Stimulated activated CD8-positive, alpha-beta memory T cell treated with anti-CD3 and anti-CD28 coated beads, Interleukin-12 subunit alpha, Interleukin-12 subunit beta, amount 100 ng/mL, for 1 hour (primary cell): Measurements from ENCODE around the gene KREMEN1.
"Not testable (repeated sequence)": the region's sequence is repeated elsewhere in the genome, so short reads cannot be mapped to it uniquely, and the experiment has no call there.

Source experiments
- DNase-seq: peaks from one replicate; pipeline ENCODE4 v3.0.0-alpha.2; 2020; ENCODE audit warnings: low read depth

The KREMEN1 gene

DNA sequence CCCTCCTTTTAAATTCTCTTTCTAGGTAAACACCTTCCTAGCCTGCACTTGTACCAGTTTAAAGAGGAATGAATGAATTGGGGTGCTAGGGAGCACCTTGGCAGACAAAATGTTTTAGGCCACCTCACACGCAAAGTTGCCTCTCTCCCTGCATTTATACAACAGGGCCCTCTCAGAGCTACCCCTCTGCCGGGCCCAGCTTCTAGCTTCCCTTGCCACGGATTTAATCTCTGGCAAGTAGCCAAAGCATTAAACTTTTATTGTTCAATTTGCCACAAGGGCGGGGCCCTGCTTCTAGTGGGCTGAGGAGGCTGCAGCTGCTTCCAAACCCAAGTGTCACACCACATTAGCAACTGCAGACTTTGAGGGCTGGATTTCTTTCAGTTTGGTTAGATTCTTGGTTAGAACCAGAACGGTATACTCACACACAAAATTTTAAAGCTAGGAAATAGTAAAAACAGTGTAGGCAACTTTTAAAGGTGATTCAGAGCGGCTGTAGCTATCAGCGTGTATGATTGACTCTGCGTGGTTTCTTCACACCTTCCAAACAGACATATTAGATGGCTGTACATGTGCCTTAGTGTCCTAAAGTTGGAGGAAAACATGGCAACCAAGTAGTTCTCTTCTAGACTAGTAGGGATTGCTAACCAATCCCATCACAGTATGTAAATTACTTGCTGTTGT lies 6.5 kb downstream of the KREMEN1 start:
- no peak for DNase-seq

GRCh38 chr22:29080106-29080975 lies 7.5 kb downstream of the KREMEN1 start:
- no peak for DNase-seq

DNA sequence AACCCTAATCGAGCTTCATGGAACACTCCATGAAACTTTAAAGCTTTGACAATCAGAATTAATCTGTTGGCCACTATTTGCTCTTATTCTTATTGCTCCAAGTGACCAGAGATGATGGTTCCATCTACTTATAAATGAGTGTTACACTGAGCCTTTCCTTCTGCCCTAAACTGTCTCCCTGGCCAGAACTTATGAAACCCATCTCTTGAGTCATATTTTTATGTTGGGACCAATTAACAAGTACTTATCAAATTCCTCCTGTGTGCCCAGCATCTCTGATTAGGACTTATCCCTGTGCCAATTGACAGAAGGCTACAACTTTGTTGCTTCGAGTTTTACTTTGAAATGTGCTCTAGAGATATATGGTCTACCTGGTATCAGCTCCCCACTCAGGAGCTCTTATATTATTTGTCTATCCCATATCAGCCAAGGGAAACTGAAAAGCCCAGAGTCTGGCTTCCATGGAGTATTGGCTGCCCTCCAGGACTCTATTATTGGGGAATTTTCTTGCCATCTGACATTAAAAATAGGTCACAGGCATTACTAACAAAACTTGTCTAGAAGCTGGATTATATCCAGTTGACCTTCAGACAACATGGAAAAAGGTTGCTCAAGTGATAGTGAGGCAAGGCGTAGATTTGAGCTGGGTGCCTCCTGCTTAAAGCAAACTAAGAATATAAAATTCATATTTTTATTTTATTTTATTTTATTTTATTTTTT lies 8.8 kb downstream of the KREMEN1 start:
- DNase-seq, result no peak

GRCh38 chr22:29082826-29083545 lies 10.2 kb downstream of the KREMEN1 start:
- DNase-seq, result no peak

GRCh38 chr22:29083576-29083932 lies 10.7 kb downstream of the KREMEN1 start:
- DNase-seq, result not testable (repeated sequence)

GRCh38 chr22:29083933-29084591 lies 11.2 kb downstream of the KREMEN1 start:
- no peak for DNase-seq

- no peak for DNase-seq
These were observed 14.2 kb downstream of the KREMEN1 start for GRCh38 chr22:29087012-29087411.

GRCh38 chr22:29088809-29089208 lies 16.0 kb downstream of the KREMEN1 start:
- DNase-seq, result no peak

GRCh38 chr22:29089507-29089906 lies 16.7 kb downstream of the KREMEN1 start:
- no peak for DNase-seq

- DNase-seq, result no peak
These were observed 17.2 kb downstream of the KREMEN1 start for GRCh38 chr22:29090039-29090438.

GRCh38 chr22:29092243-29092642 lies 19.4 kb downstream of the KREMEN1 start:
- DNase-seq, result no peak

DNA sequence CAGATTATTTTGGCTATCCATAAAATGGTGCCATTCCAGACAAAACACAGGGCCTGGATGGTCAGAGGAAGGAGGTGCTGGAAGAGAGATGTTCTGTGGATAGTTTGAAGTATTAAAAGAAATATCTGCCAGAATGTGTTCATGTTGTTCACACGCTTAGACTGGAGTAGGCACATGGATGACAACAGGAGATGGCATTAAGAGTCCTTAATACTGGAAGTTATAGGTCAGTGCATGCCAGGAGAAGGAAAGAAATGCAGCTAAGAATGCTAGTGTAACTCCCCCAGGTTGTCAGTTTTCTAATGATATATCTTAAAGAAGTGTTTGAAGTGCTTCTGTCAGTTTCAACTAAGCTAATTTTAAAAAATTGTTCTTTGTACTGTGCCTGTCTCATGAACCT lies 20.2 kb downstream of the KREMEN1 start:
- DNase-seq, result no peak

DNA sequence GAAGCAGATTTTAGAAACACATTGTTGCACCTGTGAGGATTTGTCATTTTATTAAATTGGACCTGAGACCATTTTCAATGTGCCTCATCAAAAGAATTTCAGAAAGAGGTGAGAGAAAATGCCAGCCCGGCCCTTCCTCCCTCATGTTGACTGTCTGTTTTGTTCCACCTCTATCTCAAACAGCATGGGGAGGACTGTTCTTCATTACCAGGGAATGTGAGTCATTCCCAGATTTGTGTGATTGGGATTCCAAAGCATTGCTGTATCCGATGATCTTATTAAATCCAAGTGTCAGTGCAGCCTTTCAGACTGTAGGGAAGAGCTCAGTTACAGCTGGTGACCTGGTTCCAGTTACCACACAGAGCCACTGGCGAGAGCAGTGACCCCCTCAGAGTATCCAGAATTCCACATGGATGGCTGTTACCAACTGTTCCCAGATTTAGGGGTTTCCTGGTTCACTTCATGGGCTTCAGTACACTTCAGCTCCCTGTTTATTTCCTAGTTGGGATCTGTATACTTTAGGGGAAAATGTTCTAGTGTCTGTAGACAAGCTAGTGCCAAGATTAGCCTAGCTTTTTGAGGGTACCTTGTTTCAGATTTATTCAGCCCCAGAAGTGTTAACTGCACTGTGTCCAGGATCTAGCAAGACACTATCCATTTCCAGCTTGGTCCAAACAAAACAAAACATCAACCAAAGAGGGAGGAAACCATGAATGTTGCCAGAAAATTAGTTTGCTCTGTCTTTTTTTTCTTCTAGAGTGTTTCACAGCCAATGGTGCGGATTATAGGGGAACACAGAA lies 20.9 kb downstream of the KREMEN1 start:
- no peak for DNase-seq

DNA sequence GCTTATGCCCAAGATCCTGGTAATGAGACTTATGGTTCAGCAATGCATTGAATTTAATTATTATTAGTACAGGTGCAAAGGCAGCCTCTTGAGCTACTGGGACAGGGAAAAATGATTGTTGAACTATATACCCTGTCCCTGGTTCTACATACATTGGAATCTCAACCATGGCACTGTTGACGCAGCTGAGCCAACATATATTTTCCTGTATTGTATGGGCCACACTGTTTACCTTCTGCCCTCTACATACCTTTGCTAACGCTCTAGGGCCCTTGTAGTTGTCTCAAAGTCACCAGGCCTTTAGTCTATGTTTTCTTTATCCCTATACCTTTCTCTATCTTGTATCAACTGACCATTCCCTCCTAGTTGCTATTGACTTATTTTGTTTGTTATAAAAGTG lies 22.6 kb downstream of the KREMEN1 start:
- no peak for DNase-seq

- no peak for DNase-seq
These were observed 24.2 kb downstream of the KREMEN1 start for GRCh38 chr22:29096736-29097669.

GRCh38 chr22:29098296-29098695 lies 25.5 kb downstream of the KREMEN1 start:
- no peak for DNase-seq

DNA sequence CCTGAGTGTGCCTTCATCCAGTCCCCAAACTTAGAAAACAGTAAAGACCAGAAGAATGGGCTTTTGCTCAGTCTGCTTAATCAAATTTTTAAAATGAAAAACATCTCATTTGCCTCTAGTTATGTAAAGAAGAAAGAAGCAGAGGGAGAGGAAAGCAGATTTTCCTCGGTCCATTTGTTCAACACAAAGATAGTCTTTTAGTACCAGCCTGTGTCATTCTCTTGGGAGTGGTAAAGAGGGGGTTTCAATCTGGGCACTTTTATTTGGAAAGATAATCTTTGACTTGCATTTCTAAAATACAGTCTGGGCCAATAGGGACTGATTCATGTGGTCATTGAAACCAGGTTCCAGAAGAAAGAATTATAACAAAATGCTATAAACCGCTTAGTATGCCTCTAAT lies 29.5 kb downstream of the KREMEN1 start:
- DNase-seq, result no peak

DNA sequence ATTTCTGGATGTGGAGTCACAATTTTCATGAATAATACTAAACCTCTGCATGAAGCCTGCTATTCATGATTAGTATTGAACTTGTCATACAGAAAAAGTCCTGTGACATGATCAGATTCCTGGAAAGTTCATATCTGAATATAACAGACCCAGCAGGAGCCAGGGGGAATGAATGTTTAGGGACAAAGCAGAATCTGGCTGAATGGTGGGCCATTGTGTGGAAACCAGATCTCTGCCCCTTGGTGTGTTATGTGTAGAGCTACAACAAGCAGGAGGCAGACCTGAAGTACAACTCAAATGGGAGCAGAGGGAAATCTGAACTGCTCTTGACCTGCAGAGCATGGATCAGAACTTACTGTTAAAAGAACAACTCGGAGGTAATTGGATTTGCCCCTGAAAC lies 30.3 kb downstream of the KREMEN1 start:
- DNase-seq, result no peak

- no peak for DNase-seq
These were observed 32.6 kb downstream of the KREMEN1 start for GRCh38 chr22:29105468-29105867.

DNA sequence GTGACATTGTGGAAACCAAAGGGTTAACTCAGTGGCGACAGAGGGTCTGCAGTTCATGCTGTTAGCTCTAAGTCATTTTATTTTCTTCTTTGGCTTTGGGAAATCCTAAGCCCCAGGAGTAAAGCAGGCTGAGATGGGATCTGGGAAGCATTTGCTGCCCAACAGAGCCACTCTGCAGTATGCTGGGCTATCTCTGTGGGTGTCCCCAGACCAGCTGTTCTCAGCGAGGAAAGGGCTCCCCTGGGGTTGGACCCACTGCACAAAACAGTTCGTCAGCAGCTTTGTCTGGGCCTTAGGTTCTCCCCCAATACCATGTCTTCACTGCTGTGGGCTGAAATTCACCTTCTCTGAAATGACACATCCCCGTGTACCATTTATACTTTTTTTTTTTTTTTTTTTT lies 34.0 kb downstream of the KREMEN1 start:
- no peak for DNase-seq
